Natural killer cell (primary cell): Measurements from ENCODE around the gene FOXO1. TPM values are rescaled to one million over a fixed set of nuclear protein-coding genes. Genes with fewer than 3 reads are reported as not detected.
A peak's percentile ranks its signal among the peaks of the same experiment; 100 is the strongest.

Source experiments
- ATAC-seq, 3 donors: fragments of 150-1000 bp in 2 of 3; fragments of 200-7000 bp in 1 of 3; cut with Tn5 transposase; 1 replicate in 1 of 3; 2 replicates in 2 of 3; pipeline ENCODE4 v1.10.0; 2021; ENCODE audit warnings: mild to moderate bottlenecking in 2 of 3, moderate library complexity in 2 of 3
- DNase-seq, 2 donors: peaks; one replicate each; pipeline versions ENCODE4 v3.0.0 to v3.0.0-alpha.2; 2013 to 2021; ENCODE audit warnings: mixed read lengths in 1 of 2
- H3K27ac ChIP-seq: one replicate; pipeline ENCODE4 v1.5.1; 2013; ENCODE audit warnings: mild to moderate bottlenecking, low read length
- H3K27me3 ChIP-seq: one replicate; pipeline ENCODE4 v1.6.1; 2013; ENCODE audit warnings: low read length; ENCODE audit not compliant: control insufficient read depth, insufficient read depth
- H3K36me3 ChIP-seq: one replicate; pipeline ENCODE4 v1.6.1; 2013; ENCODE audit warnings: low read length; ENCODE audit not compliant: control insufficient read depth, insufficient read depth
- H3K4me1 ChIP-seq: one replicate; pipeline ENCODE4 v1.6.1; 2013; ENCODE audit warnings: low read length; ENCODE audit not compliant: control insufficient read depth, insufficient read depth
- H3K4me3 ChIP-seq: one replicate; pipeline ENCODE4 v1.5.1; 2013; ENCODE audit warnings: low read length
- H3K9me3 ChIP-seq: one replicate; pipeline ENCODE4 v1.6.1; 2013; ENCODE audit warnings: low read length; ENCODE audit not compliant: control insufficient read depth, insufficient read depth
- H3K27ac Mint-ChIP-seq, 2 donors: one replicate each; pipeline ENCODE4 v1.8.0; 2022; ENCODE audit warnings: mild to moderate bottlenecking in 2 of 2, mixed read lengths in 2 of 2, moderate library complexity in 1 of 2
- H3K27me3 Mint-ChIP-seq, 2 donors: one replicate each; pipeline ENCODE4 v1.8.0; 2022; ENCODE audit warnings: low read depth in 2 of 2, mixed read lengths in 2 of 2
- H3K36me3 Mint-ChIP-seq: one replicate; pipeline ENCODE4 v1.8.0; 2022; ENCODE audit warnings: mixed read lengths
- H3K4me1 Mint-ChIP-seq, 2 donors: one replicate each; pipeline ENCODE4 v1.8.0; 2022; ENCODE audit warnings: mixed read lengths in 2 of 2
- H3K4me3 Mint-ChIP-seq: one replicate; pipeline ENCODE4 v1.8.0; 2022; ENCODE audit warnings: mild to moderate bottlenecking, moderate library complexity, mixed read lengths
- H3K9me3 Mint-ChIP-seq, 2 donors: one replicate each; pipeline ENCODE4 v1.8.0; 2022; ENCODE audit warnings: mixed read lengths in 2 of 2
- CTCF ChIP-seq: fragments of 200-600 bp; IDR thresholded peaks from one replicate; pipeline ENCODE4 v1.8.0; 2022; ENCODE audit warnings: antibody characterized with exemption
- WGBS: methylation state at CpG from one replicate; pipeline ENCODE4 v1.1.7; 2013; ENCODE audit warnings: missing lambda C conversion rate; ENCODE audit not compliant: insufficient coverage; 5-methylcytosine and 5-hydroxymethylcytosine counted together
- intact Hi-C: fragments of 100-400 bp; cut with micrococcal nuclease; formaldehyde crosslinking; loops from one replicate; pipeline ENCODE4 v1.14.2; 2022
- total RNA-seq, 4 donors: library from RNA; stranded (reverse); fragments of 120-200 nt in 1 of 4; gene quantifications; one replicate each; pipeline versions ENCODE4 v1.2.3 to v1.2.4, GENCODE V29; 2013 to 2022

Gene FOXO1
- total RNA-seq, 3 donors from 2014 or later (not counting 1 experiment from before 2014, with no cell fraction given): 23.9 to 29.8 (median 27.6) TPM

GRCh38 chr13:40598569-40598968 lies 67.9 kb downstream of the FOXO1 start:
- intact Hi-C loops: no loop called here
- ATAC-seq (no peak), DNase-seq (no peak)
- Mint-ChIP-seq H3K4me3 (no peak overlapping the region), H3K9me3 (no peaks in the 10 kb centered on the region), H3K36me3 (no peaks in the 10 kb centered on the region), H3K27me3 (no peaks in the 10 kb centered on the region), H3K27ac (peak overlapping the region in 1 of 2 donors; percentile 36), H3K4me1 (peaks cover 56 to 58% of the 10 kb centered on the region in 2 donors)
- H3K4me1 ChIP-seq: peaks cover 12% of the 10 kb centered on the region
- no peaks in the 10 kb centered on the region for H3K36me3 ChIP-seq
- H3K4me3 ChIP-seq: no peak overlapping the region
- H3K27ac ChIP-seq: no peak overlapping the region
- no peaks in the 10 kb centered on the region for H3K9me3 ChIP-seq
- no peak for TF ChIP-seq CTCF
- WGBS: 60% methylated on average over 1 of the region's 1 CpG
- H3K27me3 ChIP-seq: no peaks in the 10 kb centered on the region

DNA sequence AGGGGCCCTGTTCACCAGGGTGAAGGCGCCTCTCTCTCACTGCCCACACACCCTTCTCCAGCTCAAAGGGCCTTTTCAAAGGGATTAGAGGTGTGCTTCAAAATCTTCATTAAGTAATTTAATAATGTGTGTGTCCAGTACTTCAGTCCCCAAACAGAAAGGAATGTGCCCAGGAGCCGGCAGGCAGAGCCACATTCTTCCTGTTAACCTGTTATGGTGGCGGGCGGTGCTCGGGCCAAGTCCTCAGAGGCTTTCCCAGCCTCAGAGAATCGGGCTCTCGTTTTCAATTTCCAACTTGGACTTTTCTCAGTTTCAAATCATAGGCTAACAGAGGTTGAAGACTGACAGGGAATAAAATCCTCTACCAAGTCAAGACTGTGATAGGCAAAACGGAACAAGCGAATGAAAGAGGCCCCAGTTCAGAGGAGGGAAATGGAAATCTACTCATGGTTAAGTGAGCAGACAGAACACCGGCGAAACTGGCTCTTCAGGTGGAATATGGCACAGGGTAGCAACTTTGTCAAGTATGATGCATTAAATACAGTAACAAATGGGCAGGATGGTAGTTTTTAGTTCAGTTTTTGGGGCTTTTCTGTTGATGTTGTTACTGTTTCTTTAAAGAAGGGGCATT lies 68.6 kb downstream of the FOXO1 start:
- ATAC-seq: no peak
- H3K36me3 Mint-ChIP-seq: no peaks in the 10 kb centered on the region
- peaks cover 12% of the 10 kb centered on the region for H3K4me1 ChIP-seq
- H3K36me3 ChIP-seq: no peaks in the 10 kb centered on the region
- intact Hi-C loops: no loop called here
- DNase-seq: no peak
- peak overlapping the region; percentile 36 to 51 for H3K27ac Mint-ChIP-seq
- H3K27me3 ChIP-seq: no peaks in the 10 kb centered on the region
- H3K4me3 ChIP-seq: no peak overlapping the region
- H3K27ac ChIP-seq: no peak overlapping the region
- no peaks in the 10 kb centered on the region for H3K9me3 ChIP-seq
- whole genome bisulfite sequencing: 88% methylated on average over 11 of the region's 11 CpGs
- H3K27me3 Mint-ChIP-seq: no peaks in the 10 kb centered on the region
- H3K4me1 Mint-ChIP-seq: peaks cover 55 to 58% of the 10 kb centered on the region in 2 donors
- H3K4me3 Mint-ChIP-seq: no peak overlapping the region
- TF ChIP-seq CTCF: no peak
- H3K9me3 Mint-ChIP-seq: no peaks in the 10 kb centered on the region

DNA sequence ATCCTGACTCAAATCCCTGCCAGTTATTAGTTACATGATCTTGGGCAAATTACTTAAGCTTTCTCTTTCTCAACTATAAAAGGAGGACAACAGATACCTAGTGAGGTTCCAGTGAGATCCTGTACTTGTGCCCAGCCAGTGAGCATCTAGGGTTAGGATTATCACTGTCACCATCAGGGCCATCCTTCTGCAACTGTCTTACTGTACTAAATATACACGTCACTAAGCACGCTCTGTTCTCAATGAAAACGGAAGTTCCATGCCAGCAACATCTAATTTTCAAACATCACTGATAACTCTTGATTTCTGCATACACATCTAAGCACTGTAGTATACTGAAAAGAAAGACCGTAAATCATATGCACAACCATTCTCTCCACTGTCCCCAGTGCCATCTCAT lies 70.0 kb downstream of the FOXO1 start:
- H3K4me3 ChIP-seq: no peak overlapping the region
- no peak for TF ChIP-seq CTCF
- no peaks in the 10 kb centered on the region for H3K27me3 ChIP-seq
- WGBS: 44% methylated on average over 4 of the region's 4 CpGs
- no peaks in the 10 kb centered on the region for H3K36me3 ChIP-seq
- Mint-ChIP-seq H3K27ac (peak overlapping the region in 1 of 2 donors; percentile 51), H3K27me3 (no peaks in the 10 kb centered on the region), H3K36me3 (no peaks in the 10 kb centered on the region), H3K4me3 (no peak overlapping the region), H3K9me3 (no peaks in the 10 kb centered on the region), H3K4me1 (peaks cover 64 to 69% of the 10 kb centered on the region in 2 donors)
- intact Hi-C loops: no loop called here
- H3K9me3 ChIP-seq: no peaks in the 10 kb centered on the region
- no peak overlapping the region for H3K27ac ChIP-seq
- peak in 2 of 3 donors; percentile 32 to 36 for ATAC-seq
- peaks cover 12% of the 10 kb centered on the region for H3K4me1 ChIP-seq
- peak in 1 of 2 donors; percentile 54 for DNase-seq

- intact Hi-C loops: no loop called here
- no peaks in the 10 kb centered on the region for H3K9me3 ChIP-seq
- no peak for TF ChIP-seq CTCF
- 57% methylated on average over 2 of the region's 3 CpGs for WGBS
- H3K4me1 Mint-ChIP-seq: peaks cover 72 to 77% of the 10 kb centered on the region in 2 donors
- peaks cover 19% of the 10 kb centered on the region for H3K4me1 ChIP-seq
- no peak overlapping the region for H3K4me3 Mint-ChIP-seq
- no peaks in the 10 kb centered on the region for H3K27me3 Mint-ChIP-seq
- ATAC-seq (no peak), DNase-seq (no peak)
- no peaks in the 10 kb centered on the region for H3K9me3 Mint-ChIP-seq
- no peak overlapping the region for H3K27ac ChIP-seq
- H3K27me3 ChIP-seq: no peaks in the 10 kb centered on the region
- no peaks in the 10 kb centered on the region for H3K36me3 ChIP-seq
- no peaks in the 10 kb centered on the region for H3K36me3 Mint-ChIP-seq
- H3K4me3 ChIP-seq: no peak overlapping the region
- no peak overlapping the region for H3K27ac Mint-ChIP-seq
These were observed 70.7 kb downstream of the FOXO1 start for GRCh38 chr13:40595693-40596092.
